Sigmoid colon (tissue), 4 donors: ENCODE data around the gene GGA1.

Experiments used
- POLR2A ChIP-seq, 2 donors: fragments of 450-650 bp; IDR thresholded peaks; one replicate each; pipeline ENCODE4 v1.6.1; 2016; ENCODE audit warnings: antibody characterized with exemption in 2 of 2, mild to moderate bottlenecking in 2 of 2, moderate library complexity in 2 of 2
- POLR2AphosphoS5 ChIP-seq, 4 donors: sonication (generic); formaldehyde crosslinking; IDR thresholded peaks; one replicate each; pipeline ENCODE4 v1.6.1; 2017; ENCODE audit warnings: antibody characterized with exemption in 4 of 4
- TF ChIP-seq, protein P1 (sequence below), 4 experiments: fragments of 450-650 bp in 3 of 4; fragments of 200-600 bp in 1 of 4; IDR thresholded peaks; one replicate each; pipeline ENCODE4 v1.5.1; 2016 to 2019; ENCODE audit warnings: antibody characterized with exemption in 4 of 4, mild to moderate bottlenecking in 3 of 4, moderate library complexity in 2 of 4

DNA sequence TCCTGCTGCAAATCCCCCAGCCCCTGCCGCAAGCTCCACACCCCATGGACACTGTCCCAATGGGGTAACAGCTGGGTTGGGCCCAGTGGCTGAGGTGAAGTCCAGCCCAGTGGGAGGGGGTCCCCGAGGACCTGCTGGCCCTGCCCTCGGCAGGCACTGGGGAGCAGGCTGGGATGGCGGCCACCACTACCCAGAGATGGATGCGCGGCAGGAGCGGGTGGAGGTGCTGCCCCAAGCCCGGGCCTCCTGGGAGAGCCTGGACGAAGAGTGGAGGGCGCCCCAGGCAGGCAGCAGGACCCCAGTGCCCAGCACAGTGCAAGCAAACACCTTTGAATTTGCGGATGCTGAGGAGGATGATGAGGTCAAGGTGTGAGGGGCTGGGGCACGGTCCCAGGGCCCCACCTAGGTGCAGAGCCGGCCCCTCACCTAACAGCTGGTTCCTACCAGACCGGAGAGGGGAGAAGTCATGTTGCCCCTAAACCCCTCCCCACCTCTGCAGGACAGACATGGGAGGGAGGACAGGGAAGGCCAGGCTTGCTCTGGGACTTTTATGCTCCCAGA lies 40.1 kb upstream of the GGA1 start:
- TF ChIP-seq, protein P1, sequence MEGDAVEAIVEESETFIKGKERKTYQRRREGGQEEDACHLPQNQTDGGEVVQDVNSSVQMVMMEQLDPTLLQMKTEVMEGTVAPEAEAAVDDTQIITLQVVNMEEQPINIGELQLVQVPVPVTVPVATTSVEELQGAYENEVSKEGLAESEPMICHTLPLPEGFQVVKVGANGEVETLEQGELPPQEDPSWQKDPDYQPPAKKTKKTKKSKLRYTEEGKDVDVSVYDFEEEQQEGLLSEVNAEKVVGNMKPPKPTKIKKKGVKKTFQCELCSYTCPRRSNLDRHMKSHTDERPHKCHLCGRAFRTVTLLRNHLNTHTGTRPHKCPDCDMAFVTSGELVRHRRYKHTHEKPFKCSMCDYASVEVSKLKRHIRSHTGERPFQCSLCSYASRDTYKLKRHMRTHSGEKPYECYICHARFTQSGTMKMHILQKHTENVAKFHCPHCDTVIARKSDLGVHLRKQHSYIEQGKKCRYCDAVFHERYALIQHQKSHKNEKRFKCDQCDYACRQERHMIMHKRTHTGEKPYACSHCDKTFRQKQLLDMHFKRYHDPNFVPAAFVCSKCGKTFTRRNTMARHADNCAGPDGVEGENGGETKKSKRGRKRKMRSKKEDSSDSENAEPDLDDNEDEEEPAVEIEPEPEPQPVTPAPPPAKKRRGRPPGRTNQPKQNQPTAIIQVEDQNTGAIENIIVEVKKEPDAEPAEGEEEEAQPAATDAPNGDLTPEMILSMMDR (IDR thresholded peaks at IDR 0.05): no peak
- TF ChIP-seq POLR2A (IDR thresholded peaks at IDR 0.05): no peak
- TF ChIP-seq POLR2AphosphoS5 (IDR thresholded peaks at IDR 0.05): no peak
